OCI-LY1 (cell line): ENCODE data around the gene NFU1.
"Not testable (repeated sequence)": the region's sequence is repeated elsewhere in the genome, so short reads cannot be mapped to it uniquely, and the experiment has no call there.

Source experiments
- H2AFZ ChIP-seq: fragments of 200-600 bp; sonication (generic), shearing (Covaris generic); 2 replicates; pipeline ENCODE4 v1.6.0; 2014; ENCODE audit warnings: antibody characterized with exemption, mild to moderate bottlenecking, low read length
- H3F3A ChIP-seq: fragments of 200-600 bp; sonication (generic), shearing (Covaris generic); 2 replicates; pipeline ENCODE4 v1.6.0; 2014; ENCODE audit warnings: mild to moderate bottlenecking, antibody characterized with exemption, low read length, moderate library complexity; ENCODE audit not compliant: insufficient read depth
- H3K27ac ChIP-seq: fragments of 200-600 bp; sonication (generic); 2 replicates; pipeline ENCODE4 v1.5.1; 2014; ENCODE audit warnings: low read length, mixed run types, mild to moderate bottlenecking, low read depth; ENCODE audit not compliant: poor library complexity, severe bottlenecking
- H3K27me3 ChIP-seq: fragments of 200-600 bp; sonication (generic); 2 replicates; pipeline ENCODE4 v1.6.0; 2014; ENCODE audit warnings: antibody characterized with exemption, mild to moderate bottlenecking, low read length, moderate library complexity; ENCODE audit not compliant: insufficient read depth
- H3K36me3 ChIP-seq: fragments of 200-600 bp; sonication (generic); 2 replicates; pipeline ENCODE4 v1.6.1; 2014; ENCODE audit warnings: mild to moderate bottlenecking, antibody characterized with exemption, low read length, moderate library complexity, mixed read lengths; ENCODE audit not compliant: insufficient read depth
- H3K4me1 ChIP-seq: fragments of 200-600 bp; sonication (generic); 2 replicates; pipeline ENCODE4 v1.5.1; 2014; ENCODE audit warnings: mild to moderate bottlenecking, low read length, moderate library complexity; ENCODE audit not compliant: insufficient read depth, severe bottlenecking
- H3K4me2 ChIP-seq: fragments of 200-600 bp; sonication (generic), shearing (Covaris generic); 2 replicates; pipeline ENCODE4 v1.6.1; 2014; ENCODE audit warnings: low read length
- H3K4me3 ChIP-seq: fragments of 200-600 bp; sonication (generic); 2 replicates; pipeline ENCODE4 v1.5.1; 2014; ENCODE audit warnings: low read length, low read depth, mild to moderate bottlenecking, mixed read lengths; ENCODE audit not compliant: poor library complexity, severe bottlenecking
- H3K79me2 ChIP-seq: fragments of 200-600 bp; shearing (Covaris generic); 2 replicates; pipeline ENCODE4 v1.6.1; 2016; ENCODE audit warnings: mixed run types, low read length, mixed read lengths; ENCODE audit not compliant: insufficient read depth
- H3K9ac ChIP-seq: fragments of 200-600 bp; sonication (generic), shearing (Covaris generic); 2 replicates; pipeline ENCODE4 v1.6.1; 2014; ENCODE audit warnings: mild to moderate bottlenecking, low read length, mixed read lengths
- H3K9me2 ChIP-seq: fragments of 200-600 bp; sonication (generic), shearing (Covaris generic); 2 replicates; pipeline ENCODE4 v1.6.1; 2014; ENCODE audit warnings: low read depth, mild to moderate bottlenecking, low read length, mixed read lengths
- H3K9me3 ChIP-seq: fragments of 200-600 bp; shearing (Covaris generic); 2 replicates; pipeline ENCODE4 v1.6.1; 2014; ENCODE audit warnings: low read length, mixed read lengths
- H4K20me1 ChIP-seq: fragments of 200-600 bp; sonication (generic), shearing (Covaris generic); 2 replicates; pipeline ENCODE4 v1.6.0; 2016; ENCODE audit warnings: mild to moderate bottlenecking, low read length; ENCODE audit not compliant: insufficient read depth
- CTCF ChIP-seq: fragments of 200-600 bp; sonication (generic), shearing (Covaris generic); IDR thresholded peaks from 2 replicates; pipeline ENCODE4 v1.5.1; 2017; ENCODE audit warnings: mild to moderate bottlenecking, antibody characterized with exemption, low read length, moderate library complexity, mixed read lengths
- EZH2 ChIP-seq: fragments of 200-600 bp; sonication (generic), shearing (Covaris generic); IDR thresholded peaks from 2 replicates; pipeline ENCODE4 v1.8.0; 2017; ENCODE audit warnings: borderline replicate concordance, mixed run types, mild to moderate bottlenecking, antibody characterized with exemption, low read length, moderate library complexity, mixed read lengths

Gene NFU1

GRCh38 chr2:69356471-69356870 lies 80.8 kb downstream of the NFU1 start:
- TF ChIP-seq EZH2 = no peak
- no peak for TF ChIP-seq CTCF

GRCh38 chr2:69354976-69355375 lies 82.3 kb downstream of the NFU1 start:
- not testable (repeated sequence) for H3K79me2 ChIP-seq, H4K20me1 ChIP-seq, H3K27me3 ChIP-seq, H3K4me1 ChIP-seq, H3K9me2 ChIP-seq, H3K4me2 ChIP-seq, H3K4me3 ChIP-seq, H2AFZ ChIP-seq, H3K9me3 ChIP-seq, H3K27ac ChIP-seq, H3F3A ChIP-seq, H3K9ac ChIP-seq
- H3K36me3 ChIP-seq = peaks cover 42% of the 10 kb centered on the region

More at GRCh38 chr2:69356471-69356870, 80.8 kb downstream of the NFU1 start:
- Histone ChIP-seq H3K9me3 (no peaks in the 10 kb centered on the region), H4K20me1 (no peaks in the 10 kb centered on the region), H3K27ac (no peak overlapping the region), H3F3A (no peaks in the 10 kb centered on the region), H3K79me2 (no peaks in the 10 kb centered on the region), H3K9me2 (no peaks in the 10 kb centered on the region), H2AFZ (no peak overlapping the region), H3K9ac (no peak overlapping the region), H3K4me1 (no peaks in the 10 kb centered on the region), H3K4me3 (no peak overlapping the region), H3K36me3 (peaks cover 51% of the 10 kb centered on the region), H3K4me2 (no peak overlapping the region), H3K27me3 (no peaks in the 10 kb centered on the region)

- Histone ChIP-seq H3K9me3 (no peaks in the 10 kb centered on the region), H3K27ac (no peak overlapping the region), H2AFZ (no peak overlapping the region), H3K9ac (no peak overlapping the region), H3F3A (no peaks in the 10 kb centered on the region), H3K4me1 (no peaks in the 10 kb centered on the region), H3K36me3 (peaks cover 45% of the 10 kb centered on the region), H3K4me2 (no peak overlapping the region), H3K9me2 (no peaks in the 10 kb centered on the region), H3K4me3 (no peak overlapping the region), H4K20me1 (no peaks in the 10 kb centered on the region), H3K27me3 (no peaks in the 10 kb centered on the region), H3K79me2 (no peaks in the 10 kb centered on the region)
- TF ChIP-seq EZH2 = no peak
- TF ChIP-seq CTCF = no peak
Observed at GRCh38 chr2:69353360-69353759, 83.9 kb downstream of the NFU1 start.

GRCh38 chr2:69348781-69349180 lies 88.5 kb downstream of the NFU1 start:
- H3F3A ChIP-seq = no peaks in the 10 kb centered on the region
- no peaks in the 10 kb centered on the region for H3K4me1 ChIP-seq
- no peaks in the 10 kb centered on the region for H3K9me3 ChIP-seq
- H3K36me3 ChIP-seq = peaks cover 48% of the 10 kb centered on the region
- TF ChIP-seq CTCF = no peak
- no peak for TF ChIP-seq EZH2
- H3K27me3 ChIP-seq = no peaks in the 10 kb centered on the region
- no peak overlapping the region for H3K4me2 ChIP-seq
- no peak overlapping the region for H2AFZ ChIP-seq
- no peak overlapping the region for H3K4me3 ChIP-seq
- H3K9me2 ChIP-seq = no peaks in the 10 kb centered on the region
- H3K79me2 ChIP-seq = no peaks in the 10 kb centered on the region
- H3K27ac ChIP-seq = no peak overlapping the region
- H4K20me1 ChIP-seq = no peaks in the 10 kb centered on the region
- no peak overlapping the region for H3K9ac ChIP-seq
